ENCODE measurements around the gene ZBTB5. TPM values are rescaled to one million over a fixed set of nuclear protein-coding genes. Genes with fewer than 3 reads are reported as not detected.

ZBTB5 gene
- total and polyA plus RNA-seq, 2 of the 8 experiments (the other 6 are each of a cell fraction or from before 2014, with no cell fraction given) = 13.3 to 14.5 TPM

- TF ChIP-seq KDM4A (IDR thresholded peaks at IDR 0.05; ENCODE audit: low read depth, low read length, severe bottlenecking) (no peak), ASH2L (IDR thresholded peaks at IDR 0.05; ENCODE audit: low read length) (peak; percentile 81), TCF12 (IDR thresholded peaks at IDR 0.05; ENCODE audit: low read depth, low read length) (no peak), SP2 (IDR thresholded peaks at IDR 0.05; ENCODE audit: low read length) (no peak), CTBP2 (IDR thresholded peaks at IDR 0.05; ENCODE audit: borderline replicate concordance, insufficient read depth, insufficient read length, low read length) (no peak), POLR2AphosphoS5 (IDR thresholded peaks at IDR 0.05; ENCODE audit: low read depth, low read length) (peak; percentile 95), POLR2A (IDR thresholded peaks at IDR 0.05; ENCODE audit: control extremely low read depth in 1 of 2, low read depth in 2 of 2, low read length in 2 of 2) (peak; percentile 56 to 60; a peak in 2 of 3 replicates), TBP (IDR thresholded peaks at IDR 0.05; ENCODE audit: low read depth, low read length) (peak; percentile 87), TAF1 (IDR thresholded peaks at IDR 0.05; ENCODE audit: low read depth, low read length) (peak; percentile 84), RBBP5 (IDR thresholded peaks at IDR 0.05; ENCODE audit: borderline replicate concordance, low read depth, low read length) (peak; percentile 78; the same call in 1 of the 2 replicates), PHF8 (conservative IDR thresholded peaks at IDR 0.05; ENCODE audit: low read depth, low read length) (peak; percentile 75), RAD21 (IDR thresholded peaks at IDR 0.05 in 1 of 2, conservative IDR thresholded peaks at IDR 0.05 in 1 of 2; ENCODE audit: low read depth in 2 of 2, low read length in 2 of 2) (no peak), MAX (IDR thresholded peaks at IDR 0.05) (peak; percentile 80)
These were observed 923 bp upstream of the ZBTB5 start (continued) for GRCh38 chr9:37466037-37466709.

Measured in H1 (cell line).